Measurements from ENCODE around the gene KIAA1549.

Gene KIAA1549

DNA sequence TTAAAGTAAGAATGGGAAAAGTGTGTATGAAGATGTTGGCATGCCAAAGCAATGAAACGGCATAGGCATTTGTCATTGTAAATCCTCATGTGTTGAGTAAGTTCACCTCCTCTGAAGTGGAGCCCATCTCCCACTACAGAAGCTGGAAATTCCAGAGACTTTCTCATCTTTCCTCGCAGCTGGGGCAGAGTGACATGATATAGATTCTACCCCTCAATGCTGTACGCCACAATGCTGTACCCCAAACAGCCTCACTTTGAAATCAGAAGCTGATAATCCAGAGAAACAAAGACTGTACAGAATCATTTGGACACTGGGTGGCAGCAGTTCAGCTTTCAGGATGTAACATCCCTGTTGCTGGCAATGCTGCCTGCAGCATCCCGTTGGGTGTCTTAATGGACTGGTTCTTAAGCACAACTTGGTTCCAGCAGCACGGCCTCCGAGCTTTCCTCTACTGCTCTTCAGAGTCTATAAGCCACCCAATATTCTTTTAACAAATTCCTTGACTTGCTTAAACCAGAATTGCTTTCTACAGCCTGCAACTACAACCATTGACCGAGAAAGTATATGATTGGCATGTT is 35.8 kb upstream of the KIAA1549 start:
- H3K4me3 ChIP-seq (ENCODE audit: control insufficient read depth, low read depth, low read length): no peak overlapping the region
- DNase-seq (ENCODE audit: low read depth): peak; percentile 76
- TF ChIP-seq, protein P1, sequence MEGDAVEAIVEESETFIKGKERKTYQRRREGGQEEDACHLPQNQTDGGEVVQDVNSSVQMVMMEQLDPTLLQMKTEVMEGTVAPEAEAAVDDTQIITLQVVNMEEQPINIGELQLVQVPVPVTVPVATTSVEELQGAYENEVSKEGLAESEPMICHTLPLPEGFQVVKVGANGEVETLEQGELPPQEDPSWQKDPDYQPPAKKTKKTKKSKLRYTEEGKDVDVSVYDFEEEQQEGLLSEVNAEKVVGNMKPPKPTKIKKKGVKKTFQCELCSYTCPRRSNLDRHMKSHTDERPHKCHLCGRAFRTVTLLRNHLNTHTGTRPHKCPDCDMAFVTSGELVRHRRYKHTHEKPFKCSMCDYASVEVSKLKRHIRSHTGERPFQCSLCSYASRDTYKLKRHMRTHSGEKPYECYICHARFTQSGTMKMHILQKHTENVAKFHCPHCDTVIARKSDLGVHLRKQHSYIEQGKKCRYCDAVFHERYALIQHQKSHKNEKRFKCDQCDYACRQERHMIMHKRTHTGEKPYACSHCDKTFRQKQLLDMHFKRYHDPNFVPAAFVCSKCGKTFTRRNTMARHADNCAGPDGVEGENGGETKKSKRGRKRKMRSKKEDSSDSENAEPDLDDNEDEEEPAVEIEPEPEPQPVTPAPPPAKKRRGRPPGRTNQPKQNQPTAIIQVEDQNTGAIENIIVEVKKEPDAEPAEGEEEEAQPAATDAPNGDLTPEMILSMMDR (conservative IDR thresholded peaks at IDR 0.05; ENCODE audit: control insufficient read depth, insufficient read depth, low read depth, low read length): peak; percentile 75

DNA sequence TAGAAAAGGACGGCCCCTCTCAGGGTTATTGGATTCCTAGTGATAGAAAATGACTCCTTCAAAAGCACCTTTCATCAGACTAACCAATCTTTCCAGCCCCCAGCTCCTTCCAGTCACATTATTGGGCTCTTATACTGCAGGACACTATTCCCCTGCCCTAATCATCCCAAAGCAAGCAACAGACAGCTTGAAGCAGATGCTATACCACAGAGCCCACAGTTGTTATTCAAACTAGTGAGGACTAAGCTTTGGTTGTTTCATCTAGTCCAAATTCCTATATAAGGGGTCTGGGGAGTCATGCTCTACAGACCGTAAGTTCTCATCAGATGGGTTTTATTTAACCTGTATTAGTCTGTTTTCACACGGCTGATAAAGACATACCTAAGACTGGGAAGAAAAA is 30.2 kb upstream of the KIAA1549 start:
- TF ChIP-seq, protein P1 (conservative IDR thresholded peaks at IDR 0.05; ENCODE audit: control insufficient read depth, insufficient read depth, low read depth, low read length): no peak
- DNase-seq (ENCODE audit: low read depth): no peak
- H3K4me3 ChIP-seq (ENCODE audit: control insufficient read depth, low read depth, low read length): no peak overlapping the region

DNA sequence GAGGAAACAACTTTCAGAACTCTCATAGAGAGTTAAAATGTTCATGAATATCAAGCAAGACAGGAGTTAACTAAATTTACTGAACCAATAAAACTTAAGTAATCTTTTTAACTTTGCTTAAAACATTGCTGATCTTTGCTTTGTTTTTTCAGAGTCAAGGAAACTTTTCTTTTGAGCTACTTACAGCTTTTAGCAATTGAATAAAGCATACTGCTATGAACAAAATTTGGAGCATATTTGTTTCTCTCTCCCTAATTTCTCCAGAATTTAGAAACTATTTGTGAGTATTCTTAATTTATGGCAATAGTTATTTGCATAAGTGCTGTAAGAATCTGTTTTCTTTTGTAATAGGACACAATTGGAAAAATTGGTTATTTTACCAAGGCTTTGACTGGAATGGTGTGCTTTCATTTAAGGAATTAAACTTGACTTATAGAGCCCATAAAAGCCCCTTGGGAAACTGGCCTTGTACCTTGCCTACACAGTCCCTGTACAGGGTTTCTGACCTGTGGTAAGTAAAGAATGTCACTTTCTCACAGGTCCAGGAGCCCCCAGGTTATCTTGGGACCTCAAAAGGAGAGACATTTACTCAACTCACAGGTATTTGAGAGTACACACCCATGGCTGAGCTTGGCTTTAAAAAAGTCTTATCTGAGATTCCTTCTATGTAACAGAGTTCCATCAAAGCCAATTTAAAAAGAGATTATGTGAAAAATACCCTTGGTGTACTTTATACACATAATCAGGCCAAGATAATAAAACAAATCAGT is 23.3 kb upstream of the KIAA1549 start:
- H3K4me3 ChIP-seq (ENCODE audit: control insufficient read depth, low read depth, low read length): no peak overlapping the region
- no peak for DNase-seq (ENCODE audit: low read depth)
- TF ChIP-seq, protein P1 (conservative IDR thresholded peaks at IDR 0.05; ENCODE audit: control insufficient read depth, insufficient read depth, low read depth, low read length): no peak

DNA sequence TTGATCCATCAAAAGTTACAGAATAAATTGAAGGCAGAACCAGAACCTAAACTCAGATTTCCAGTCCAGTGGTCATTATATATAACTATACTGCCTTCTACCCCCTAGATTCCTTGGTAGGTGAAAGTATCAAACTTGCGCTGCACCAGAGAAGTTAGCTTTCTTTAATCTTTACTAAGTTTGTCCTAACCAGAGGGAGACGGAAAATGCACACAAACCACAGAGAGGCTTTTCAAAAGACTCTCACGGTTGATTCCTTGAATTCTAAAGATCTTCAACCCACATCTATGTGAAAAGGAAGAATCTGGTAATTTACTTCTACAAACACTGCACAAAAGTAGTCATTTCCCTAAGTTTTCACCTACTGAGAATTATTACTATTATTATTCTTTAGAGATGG is 18.2 kb upstream of the KIAA1549 start:
- no peak for DNase-seq (ENCODE audit: low read depth)
- no peak overlapping the region for H3K4me3 ChIP-seq (ENCODE audit: control insufficient read depth, low read depth, low read length)
- TF ChIP-seq, protein P1 (conservative IDR thresholded peaks at IDR 0.05; ENCODE audit: control insufficient read depth, insufficient read depth, low read depth, low read length): no peak

DNA sequence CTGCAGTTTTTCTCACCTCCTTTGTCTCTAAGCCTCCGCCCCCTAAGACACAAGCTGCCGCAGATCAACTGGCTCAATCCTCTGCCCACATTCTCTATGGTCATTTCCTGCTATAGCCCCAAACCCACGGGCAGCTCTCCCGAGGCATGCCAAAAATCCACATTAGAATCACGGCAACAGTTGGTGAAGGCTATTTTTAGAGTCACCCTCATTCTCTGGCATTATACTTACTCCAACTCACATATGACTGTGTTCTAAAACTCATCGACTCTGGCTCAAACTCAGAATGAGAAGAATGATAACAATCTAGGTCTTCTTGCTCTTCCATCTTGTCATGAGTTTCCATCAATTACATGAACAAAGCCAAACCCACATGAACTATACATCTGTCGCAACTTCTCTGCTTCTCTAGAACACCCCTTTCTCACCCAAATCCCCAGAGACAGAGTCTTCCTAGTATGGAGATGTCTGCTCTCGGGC is 10.9 kb upstream of the KIAA1549 start:
- DNase-seq (ENCODE audit: low read depth): no peak

DNA sequence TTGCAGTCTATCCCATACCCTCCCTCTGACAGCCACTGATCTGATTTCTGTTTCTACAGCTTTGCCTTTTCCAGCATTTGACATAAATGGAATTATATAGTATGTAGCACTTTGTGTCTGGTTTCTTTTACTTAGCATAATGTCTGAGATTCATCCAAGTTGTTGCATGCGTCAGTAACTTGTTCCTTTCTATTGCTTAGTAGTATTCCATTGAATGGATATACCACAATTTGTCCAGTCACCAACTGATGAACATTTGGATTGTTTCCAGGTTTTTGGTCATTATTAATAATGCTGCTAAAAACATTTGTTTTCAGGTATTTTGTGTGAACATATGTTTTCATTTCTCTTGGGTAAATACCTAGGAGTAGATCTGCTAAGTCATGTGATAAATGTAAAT is 6.5 kb upstream of the KIAA1549 start:
- no peak for DNase-seq (ENCODE audit: low read depth)
- H3K4me3 ChIP-seq (ENCODE audit: control insufficient read depth, low read depth, low read length): no peak overlapping the region
- TF ChIP-seq, protein P1 (conservative IDR thresholded peaks at IDR 0.05; ENCODE audit: control insufficient read depth, insufficient read depth, low read depth, low read length): no peak

More for the DNA sequence above, 10.9 kb upstream of the KIAA1549 start:
- H3K4me3 ChIP-seq (ENCODE audit: control insufficient read depth, low read depth, low read length): no peak overlapping the region
- TF ChIP-seq, protein P1 (conservative IDR thresholded peaks at IDR 0.05; ENCODE audit: control insufficient read depth, insufficient read depth, low read depth, low read length): no peak

Measured in fibroblast of mammary gland (primary cell).